Neural progenitor cell (in vitro differentiated cells): ENCODE data around the gene LY86.

Source experiments
- EZH2 ChIP-seq: fragments of 200-600 bp; sonication (generic); IDR thresholded peaks from 2 replicates; pipeline ENCODE4 v1.6.1; 2017; ENCODE audit warnings: antibody characterized with exemption, mild to moderate bottlenecking, moderate library complexity
- EZH2phosphoT487 ChIP-seq: fragments of 200-600 bp; sonication (generic); IDR thresholded peaks from 2 replicates; pipeline ENCODE4 v1.6.1; 2017; ENCODE audit warnings: antibody characterized with exemption
- TF ChIP-seq, protein P1 (sequence below): fragments of 200-600 bp; sonication (generic); IDR thresholded peaks from 2 replicates; pipeline ENCODE4 v1.5.1; 2017; ENCODE audit warnings: antibody characterized with exemption, mild to moderate bottlenecking

DNA sequence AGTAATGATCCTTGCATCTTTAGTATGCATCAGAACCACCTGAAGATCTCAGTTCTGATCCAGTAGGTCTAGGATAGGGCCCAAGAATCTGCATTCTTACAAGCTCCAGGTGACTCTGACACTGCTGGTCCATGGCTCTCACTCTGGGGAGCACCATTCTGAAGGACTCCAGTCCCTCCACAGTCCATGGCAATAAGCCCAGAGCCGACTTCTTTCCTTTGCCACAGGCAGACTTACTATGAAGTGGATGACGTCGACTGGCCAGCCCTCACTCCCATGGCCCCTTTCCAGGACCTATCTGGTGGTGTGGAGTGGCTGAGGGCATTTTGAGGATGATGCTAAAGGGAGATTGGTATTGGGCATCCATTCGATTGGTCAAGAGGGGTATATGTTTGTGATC lies 21.8 kb upstream of the LY86 start:
- TF ChIP-seq EZH2: no peak
- TF ChIP-seq, protein P1, sequence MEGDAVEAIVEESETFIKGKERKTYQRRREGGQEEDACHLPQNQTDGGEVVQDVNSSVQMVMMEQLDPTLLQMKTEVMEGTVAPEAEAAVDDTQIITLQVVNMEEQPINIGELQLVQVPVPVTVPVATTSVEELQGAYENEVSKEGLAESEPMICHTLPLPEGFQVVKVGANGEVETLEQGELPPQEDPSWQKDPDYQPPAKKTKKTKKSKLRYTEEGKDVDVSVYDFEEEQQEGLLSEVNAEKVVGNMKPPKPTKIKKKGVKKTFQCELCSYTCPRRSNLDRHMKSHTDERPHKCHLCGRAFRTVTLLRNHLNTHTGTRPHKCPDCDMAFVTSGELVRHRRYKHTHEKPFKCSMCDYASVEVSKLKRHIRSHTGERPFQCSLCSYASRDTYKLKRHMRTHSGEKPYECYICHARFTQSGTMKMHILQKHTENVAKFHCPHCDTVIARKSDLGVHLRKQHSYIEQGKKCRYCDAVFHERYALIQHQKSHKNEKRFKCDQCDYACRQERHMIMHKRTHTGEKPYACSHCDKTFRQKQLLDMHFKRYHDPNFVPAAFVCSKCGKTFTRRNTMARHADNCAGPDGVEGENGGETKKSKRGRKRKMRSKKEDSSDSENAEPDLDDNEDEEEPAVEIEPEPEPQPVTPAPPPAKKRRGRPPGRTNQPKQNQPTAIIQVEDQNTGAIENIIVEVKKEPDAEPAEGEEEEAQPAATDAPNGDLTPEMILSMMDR: no peak
- TF ChIP-seq EZH2phosphoT487: no peak
